SH-SY5Y (cell line): ENCODE results near the gene TRIM54.

Experiments used
- GATA2 ChIP-seq: IDR thresholded peaks from 2 replicates; pipeline ENCODE4 v1.6.1; 2011; ENCODE audit warnings: mild to moderate bottlenecking, low read depth, low read length
- GATA3 ChIP-seq: IDR thresholded peaks from 2 replicates; pipeline ENCODE4 v1.6.1; 2011; ENCODE audit warnings: low read depth, mild to moderate bottlenecking, low read length, moderate library complexity

- no peak for TF ChIP-seq GATA3
- no peak for TF ChIP-seq GATA2
Observed at GRCh38 chr2:27314709-27315108, 32.5 kb downstream of the TRIM54 start.
